Spleen (tissue), 7 donors: ENCODE results near the gene NMU.

Experiments used
- CTCF ChIP-seq, 11 experiments: fragments of 200-600 bp in 7 of 11; fragments of 450-650 bp in 4 of 11; sonication (generic) in 4 of 11; IDR thresholded peaks in 8 of 11; conservative IDR thresholded peaks in 3 of 11; 1 replicate in 7 of 11; 2 replicates in 4 of 11; pipeline versions ENCODE4 v1.4.0 to v1.8.0; 2016 to 2021; ENCODE audit warnings: antibody characterized with exemption in 11 of 11, inconsistent platforms in 4 of 11, mild to moderate bottlenecking in 1 of 11
- POLR2A ChIP-seq, 3 donors: fragments of 450-650 bp; IDR thresholded peaks; one replicate each; pipeline ENCODE4 v1.5.1; 2017; ENCODE audit warnings: antibody characterized with exemption in 3 of 3, mild to moderate bottlenecking in 1 of 3
- POLR2AphosphoS5 ChIP-seq, 3 donors: sonication (generic); formaldehyde crosslinking; IDR thresholded peaks; one replicate each; pipeline ENCODE4 v1.5.1; 2017; ENCODE audit warnings: antibody characterized with exemption in 3 of 3
- donor health status: DM: no; HTN: no; CAD: no; lungs with moderate emphysema.
- donor health status: DM: no; HTN: no; CAD: no.
- donor health status: DM: no; HTN: no; CAD: no.

- no peak for TF ChIP-seq POLR2AphosphoS5 (IDR thresholded peaks at IDR 0.05)
- peak in 1 of 11 experiments; percentile 24 for TF ChIP-seq CTCF (IDR thresholded peaks at IDR 0.05 in 8 of 11, conservative IDR thresholded peaks at IDR 0.05 in 3 of 11)
- TF ChIP-seq POLR2A (IDR thresholded peaks at IDR 0.05) = no peak
These were observed at the start of gene NMU for GRCh38 chr4:55635741-55636655.
